PC-3 (cell line): Measurements from ENCODE around the gene SEPTIN2. TPM values are rescaled to one million over a fixed set of nuclear protein-coding genes. Genes with fewer than 3 reads are reported as not detected.

Experiments
- ATAC-seq: fragments of 200-7000 bp; cut with Tn5 transposase; 2 replicates; pipeline ENCODE4 v1.9.1; 2020; ENCODE audit warnings: mild to moderate bottlenecking, moderate library complexity
- BruUV-seq: library from RNA; stranded (reverse); fragments of 400-500 nt; replicated peaks from 2 replicates; lab custom pipeline; 2021; lab: Mats Ljungman, UMichigan
- CTCF ChIA-PET: fragments of 300-600 bp; sonication (Branson Sonifier 250); formaldehyde crosslinking; loops from one replicate; lab custom pipeline; 2022; ENCODE audit warnings: antibody characterized with exemption; lab: Charles Lee
- POLR2A ChIA-PET: fragments of 300-600 bp; sonication (Branson Sonifier 250); formaldehyde crosslinking; loops from one replicate; lab custom pipeline; 2022; ENCODE audit warnings: antibody characterized with exemption; ENCODE audit not compliant: unreplicated experiment; lab: Charles Lee
- DNase-seq: peaks from one replicate; pipeline ENCODE4 v3.0.0-alpha.2; 2015
- H2AFZ ChIP-seq: fragments of 300-600 bp; sonication (generic); 2 replicates; pipeline ENCODE4 v1.6.0; 2016; ENCODE audit warnings: antibody characterized with exemption, low read length
- H3F3A ChIP-seq: fragments of 300-600 bp; sonication (generic); one replicate; pipeline ENCODE4 v1.6.0; 2017; ENCODE audit warnings: antibody characterized with exemption, low read length, control low read depth, mild to moderate bottlenecking; ENCODE audit not compliant: unreplicated experiment
- H3K27ac ChIP-seq: fragments of 300-600 bp; sonication (generic); 2 replicates; pipeline ENCODE4 v1.5.1; 2016; ENCODE audit warnings: mild to moderate bottlenecking, low read length
- H3K27me3 ChIP-seq: fragments of 300-600 bp; sonication (generic); 2 replicates; pipeline ENCODE4 v1.6.1; 2016; ENCODE audit warnings: low read length, mixed read lengths
- H3K36me3 ChIP-seq: fragments of 300-600 bp; sonication (generic); 2 replicates; pipeline ENCODE4 v1.6.1; 2016; ENCODE audit warnings: low read depth, mixed run types, low read length, mixed read lengths
- H3K4me1 ChIP-seq: fragments of 300-600 bp; sonication (generic); 2 replicates; pipeline ENCODE4 v1.5.1; 2016; ENCODE audit warnings: low read length; ENCODE audit not compliant: insufficient read depth
- H3K4me2 ChIP-seq: fragments of 300-600 bp; sonication (generic); 2 replicates; pipeline ENCODE4 v1.6.0; 2016; ENCODE audit warnings: low read length
- H3K4me3 ChIP-seq: fragments of 300-600 bp; sonication (generic); 2 replicates; pipeline ENCODE4 v1.5.1; 2016; ENCODE audit warnings: mild to moderate bottlenecking, low read length, mixed read lengths
- H3K79me2 ChIP-seq: fragments of 300-600 bp; sonication (generic); 2 replicates; pipeline ENCODE4 v1.6.1; 2017; ENCODE audit warnings: low read length, mixed read lengths
- H3K9ac ChIP-seq: fragments of 300-600 bp; sonication (generic); 2 replicates; pipeline ENCODE4 v1.6.0; 2016; ENCODE audit warnings: mild to moderate bottlenecking, low read length
- H3K9me2 ChIP-seq: fragments of 300-600 bp; sonication (generic); replicated peaks from 2 replicates; pipeline ENCODE4 v1.6.1; 2016; ENCODE audit warnings: mixed run types, low read length, mixed read lengths
- H3K9me3 ChIP-seq: fragments of 300-600 bp; sonication (generic); 2 replicates; pipeline ENCODE4 v1.6.1; 2016; ENCODE audit warnings: low read length, mixed read lengths
- H4K20me1 ChIP-seq: fragments of 300-600 bp; sonication (generic); 2 replicates; pipeline ENCODE4 v1.6.1; 2016; ENCODE audit warnings: low read length, mixed read lengths
- EZH2 ChIP-seq: fragments of 300-600 bp; sonication (generic); IDR thresholded peaks from one replicate; pipeline ENCODE4 v1.6.1; 2017; ENCODE audit warnings: antibody characterized with exemption, mild to moderate bottlenecking, low read length; ENCODE audit not compliant: unreplicated experiment
- EZH2phosphoT487 ChIP-seq: fragments of 300-600 bp; sonication (generic); IDR thresholded peaks from 2 replicates; pipeline ENCODE4 v1.6.1; 2018; ENCODE audit warnings: mild to moderate bottlenecking, antibody characterized with exemption, low read length, borderline replicate concordance
- intact Hi-C: fragments of 100-400 bp; cut with micrococcal nuclease; formaldehyde crosslinking; loops from 2 replicates; pipeline ENCODE4 v1.9.0; 2023
- total RNA-seq: library from RNA; depleted of rRNA; stranded (reverse); fragments of >200 nt; gene quantifications from 2 replicates; pipeline ENCODE4 v1.2.3, GENCODE V29; 2014
- TF ChIP-seq, protein P1 (sequence below): fragments of 300-600 bp; sonication (generic); conservative IDR thresholded peaks from 2 replicates; pipeline ENCODE4 v1.5.1; 2017; ENCODE audit warnings: antibody characterized with exemption, low read depth, mild to moderate bottlenecking, low read length

SEPTIN2 gene
- total RNA-seq, 1 experiment from 2014 or later = 185 TPM

DNA sequence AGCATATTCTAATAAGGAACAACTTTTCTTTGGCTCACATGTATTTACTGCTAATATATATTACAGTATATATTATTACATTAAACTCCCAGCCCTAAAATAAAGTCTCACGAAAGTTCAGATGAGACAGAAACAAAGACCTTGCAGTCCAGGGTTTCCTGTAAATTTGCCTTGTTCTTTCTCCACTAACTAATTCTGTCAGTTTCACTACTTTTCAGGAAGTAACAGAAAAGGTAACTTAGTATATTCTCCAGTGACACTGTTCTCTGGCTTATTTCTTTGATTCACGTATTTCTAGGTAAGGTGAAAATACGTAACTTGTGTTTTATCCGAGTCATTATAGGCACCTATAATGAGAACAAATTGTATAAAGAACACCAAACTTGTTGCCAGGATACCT, 35.4 kb upstream of the SEPTIN2 start:
- no peaks in the 10 kb centered on the region for H3K36me3 ChIP-seq
- POLR2A ChIA-PET = no interaction called here

DNA sequence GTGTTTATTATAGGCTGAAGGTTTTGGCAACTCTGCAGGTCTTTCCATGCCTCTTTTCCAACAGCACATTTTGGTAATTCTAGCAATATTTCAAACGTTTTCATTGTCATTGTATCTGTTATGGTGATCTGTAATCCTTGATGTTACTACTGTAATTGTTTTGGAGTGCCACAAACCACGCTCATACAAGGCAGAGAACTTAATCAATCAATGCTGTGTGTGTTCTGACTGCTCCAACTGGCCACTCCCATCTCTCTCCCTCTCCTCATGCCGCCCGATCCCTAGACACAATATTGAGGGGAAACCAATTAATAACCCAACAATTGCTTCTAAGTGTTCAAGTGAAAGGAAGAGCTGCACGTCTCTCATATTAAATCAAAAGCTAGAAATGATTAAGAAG, 33.2 kb upstream of the SEPTIN2 start:
- Histone ChIP-seq H3K9me2 (no peaks in the 10 kb centered on the region), H3K9me3 (no peaks in the 10 kb centered on the region), H3K27ac (no peak overlapping the region), H3K4me1 (peaks cover 3% of the 10 kb centered on the region; the same call in 1 of the 2 replicates), H3K27me3 (no peaks in the 10 kb centered on the region), H3K4me3 (no peak overlapping the region), H3K9ac (no peak overlapping the region), H3F3A (no peaks in the 10 kb centered on the region), H3K36me3 (no peaks in the 10 kb centered on the region), H3K79me2 (peaks cover 95% of the 10 kb centered on the region), H2AFZ (no peak overlapping the region), H4K20me1 (peaks cover 7% of the 10 kb centered on the region; the same call in 1 of the 2 replicates), H3K4me2 (no peak overlapping the region)
- no peak for ATAC-seq
- intact Hi-C loops = no loop called here
- CTCF ChIA-PET = no interaction called here
- TF ChIP-seq, protein P1, sequence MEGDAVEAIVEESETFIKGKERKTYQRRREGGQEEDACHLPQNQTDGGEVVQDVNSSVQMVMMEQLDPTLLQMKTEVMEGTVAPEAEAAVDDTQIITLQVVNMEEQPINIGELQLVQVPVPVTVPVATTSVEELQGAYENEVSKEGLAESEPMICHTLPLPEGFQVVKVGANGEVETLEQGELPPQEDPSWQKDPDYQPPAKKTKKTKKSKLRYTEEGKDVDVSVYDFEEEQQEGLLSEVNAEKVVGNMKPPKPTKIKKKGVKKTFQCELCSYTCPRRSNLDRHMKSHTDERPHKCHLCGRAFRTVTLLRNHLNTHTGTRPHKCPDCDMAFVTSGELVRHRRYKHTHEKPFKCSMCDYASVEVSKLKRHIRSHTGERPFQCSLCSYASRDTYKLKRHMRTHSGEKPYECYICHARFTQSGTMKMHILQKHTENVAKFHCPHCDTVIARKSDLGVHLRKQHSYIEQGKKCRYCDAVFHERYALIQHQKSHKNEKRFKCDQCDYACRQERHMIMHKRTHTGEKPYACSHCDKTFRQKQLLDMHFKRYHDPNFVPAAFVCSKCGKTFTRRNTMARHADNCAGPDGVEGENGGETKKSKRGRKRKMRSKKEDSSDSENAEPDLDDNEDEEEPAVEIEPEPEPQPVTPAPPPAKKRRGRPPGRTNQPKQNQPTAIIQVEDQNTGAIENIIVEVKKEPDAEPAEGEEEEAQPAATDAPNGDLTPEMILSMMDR = no peak
- TF ChIP-seq EZH2phosphoT487 = no peak
- TF ChIP-seq EZH2 = no peak
- POLR2A ChIA-PET = no interaction called here
- BruUV-seq = no TSS peak
- no peak for DNase-seq

More for the DNA sequence above, 35.4 kb upstream of the SEPTIN2 start:
- no peak overlapping the region for H3K9ac ChIP-seq
- intact Hi-C loops = no loop called here
- no peak overlapping the region for H3K4me3 ChIP-seq
- no peak overlapping the region for H3K4me2 ChIP-seq
- no peak overlapping the region for H2AFZ ChIP-seq
- peaks cover under 1% of the 10 kb centered on the region; the same call in 1 of the 2 replicates for H3K4me1 ChIP-seq
- peaks cover 7% of the 10 kb centered on the region; the same call in 1 of the 2 replicates for H4K20me1 ChIP-seq
- CTCF ChIA-PET = no interaction called here
- BruUV-seq = no TSS peak
- no peaks in the 10 kb centered on the region for H3F3A ChIP-seq
- no peaks in the 10 kb centered on the region for H3K27me3 ChIP-seq
- TF ChIP-seq EZH2 (no peak), EZH2phosphoT487 (no peak)
- TF ChIP-seq, protein P1 = no peak
- H3K79me2 ChIP-seq = peaks cover 96% of the 10 kb centered on the region
- DNase-seq = no peak
- H3K9me2 ChIP-seq = no peaks in the 10 kb centered on the region
- no peak for ATAC-seq
- H3K9me3 ChIP-seq = no peaks in the 10 kb centered on the region
- H3K27ac ChIP-seq = no peak overlapping the region

DNA sequence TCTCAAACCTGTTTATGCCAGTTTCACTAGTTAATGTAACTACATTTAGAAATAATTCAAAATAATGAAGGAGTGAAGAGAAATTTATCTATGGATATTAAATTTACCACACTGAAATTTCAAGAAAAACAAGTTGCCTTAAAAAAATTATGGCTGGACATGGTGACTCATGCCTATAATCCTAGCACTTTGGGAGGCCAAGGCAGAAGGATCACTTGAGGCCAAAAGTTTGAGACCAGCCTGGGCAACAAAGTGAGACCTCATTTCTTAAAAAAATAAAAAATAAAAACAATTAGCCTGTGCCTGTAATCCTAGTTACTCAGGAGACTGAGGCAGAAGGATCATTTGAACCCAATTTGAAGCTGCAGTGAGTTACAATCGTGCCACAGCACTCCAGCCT, 30.1 kb upstream of the SEPTIN2 start:
- H3K27ac ChIP-seq = no peak overlapping the region
- peaks cover 12% of the 10 kb centered on the region for H4K20me1 ChIP-seq
- ChIA-PET POLR2A (no interaction called here), CTCF (no interaction called here)
- no peaks in the 10 kb centered on the region for H3K27me3 ChIP-seq
- no peak overlapping the region for H2AFZ ChIP-seq
- peak; percentile 19 for DNase-seq
- H3K9ac ChIP-seq = no peak overlapping the region
- TF ChIP-seq EZH2 = no peak
- TF ChIP-seq, protein P1 = no peak
- no peak for TF ChIP-seq EZH2phosphoT487
- no peaks in the 10 kb centered on the region for H3F3A ChIP-seq
- H3K4me2 ChIP-seq = no peak overlapping the region
- no peaks in the 10 kb centered on the region for H3K9me2 ChIP-seq
- H3K4me3 ChIP-seq = no peak overlapping the region
- intact Hi-C loops = no loop called here
- ATAC-seq = no peak
- H3K4me1 ChIP-seq = peaks cover 3% of the 10 kb centered on the region; the same call in 1 of the 2 replicates
- peaks cover 96% of the 10 kb centered on the region for H3K79me2 ChIP-seq
- no peaks in the 10 kb centered on the region for H3K9me3 ChIP-seq
- H3K36me3 ChIP-seq = no peaks in the 10 kb centered on the region; the same call in 1 of the 2 replicates
- BruUV-seq = no TSS peak
